ENCODE data around the gene BBS7. TPM values are rescaled to one million over a fixed set of nuclear protein-coding genes. Genes with fewer than 3 reads are reported as not detected.

Gene BBS7
- total RNA-seq, 1 experiment from 2014 or later = 26.2 TPM

DNA sequence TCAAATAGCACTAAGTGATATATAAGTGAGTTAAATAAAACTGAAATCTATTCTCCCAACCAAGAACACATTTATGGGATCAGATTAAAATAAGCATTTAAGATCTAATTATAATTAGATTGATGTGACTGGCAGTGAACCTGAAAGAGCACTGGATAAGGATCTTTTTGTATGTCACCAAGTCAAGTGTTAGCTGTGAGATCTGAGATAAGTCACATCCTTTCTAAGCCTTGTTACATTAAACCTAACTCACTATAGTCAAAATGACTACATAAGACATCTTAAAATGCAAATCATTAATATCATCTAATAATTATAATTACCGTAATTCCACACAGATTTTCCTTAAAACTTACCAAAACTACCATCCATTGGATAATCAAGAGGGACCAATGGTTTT lies 48.2 kb downstream of the BBS7 start:
- no peak overlapping the region for H3K27ac ChIP-seq (ENCODE audit: insufficient read length, low read depth, low read length)
- no peaks in the 10 kb centered on the region for H3K27me3 ChIP-seq (ENCODE audit: insufficient read depth, low read length)
- H3K9me3 ChIP-seq (ENCODE audit: control insufficient read depth, low read depth, low read length) = no peaks in the 10 kb centered on the region
- H3K23me2 ChIP-seq (ENCODE audit: insufficient read length, low read depth, low read length, poor library complexity, severe bottlenecking) = peaks cover 8% of the 10 kb centered on the region
- no peak overlapping the region for H3K56ac ChIP-seq (ENCODE audit: insufficient read length, low read depth, low read length)
- H3K79me2 ChIP-seq (ENCODE audit: insufficient read depth, low read length) = peaks cover 8% of the 10 kb centered on the region; the same call in 1 of the 2 replicates
- H4K5ac ChIP-seq (ENCODE audit: insufficient read length, low read depth, low read length) = no peak overlapping the region
- H3K14ac ChIP-seq (ENCODE audit: insufficient read depth, low read length) = no peak overlapping the region
- no peak overlapping the region for H2AK5ac ChIP-seq (ENCODE audit: insufficient read length, low read length)
- H2BK12ac ChIP-seq (ENCODE audit: insufficient read length, low read depth, low read length) = no peak overlapping the region
- no peak overlapping the region for H3K18ac ChIP-seq (ENCODE audit: insufficient read length, low read depth, low read length)
- Mint-ChIP-seq H3K27ac (no peak overlapping the region), H3K36me3 (ENCODE audit: insufficient read depth in 1 of 3, low read depth in 3 of 3) (peaks cover 36 to 50% (median 50%) of the 10 kb centered on the region in 3 experiments), H3K27me3 (ENCODE audit: low read depth) (no peaks in the 10 kb centered on the region), H3K4me1 (peaks cover 8 to 14% of the 10 kb centered on the region in 2 experiments), H3K4me3 (peak overlapping the region; percentile 99 to 100), H3K9me3 (no peaks in the 10 kb centered on the region)
- H3K9ac ChIP-seq (ENCODE audit: extremely low read depth, insufficient read length, low read length) = peak overlapping the region; percentile 82
- peak overlapping the region; percentile 64 for H3K4me2 ChIP-seq (ENCODE audit: insufficient read depth, insufficient read length, low read length)
- H3K4ac ChIP-seq (ENCODE audit: low read depth, low read length) = no peak overlapping the region
- no peak overlapping the region for H3T11ph ChIP-seq (ENCODE audit: low read length)
- DNase-seq = no peak
- peaks cover 4% of the 10 kb centered on the region for H3K79me1 ChIP-seq (ENCODE audit: insufficient read depth, low read depth, low read length, poor library complexity, severe bottlenecking)
- no peaks in the 10 kb centered on the region for H4K20me1 ChIP-seq (ENCODE audit: control insufficient read depth, insufficient read depth, insufficient read length)
- no peak overlapping the region for H4K8ac ChIP-seq (replicated peaks; ENCODE audit: insufficient read length, low read depth, low read length)
- TF ChIP-seq, protein P1, sequence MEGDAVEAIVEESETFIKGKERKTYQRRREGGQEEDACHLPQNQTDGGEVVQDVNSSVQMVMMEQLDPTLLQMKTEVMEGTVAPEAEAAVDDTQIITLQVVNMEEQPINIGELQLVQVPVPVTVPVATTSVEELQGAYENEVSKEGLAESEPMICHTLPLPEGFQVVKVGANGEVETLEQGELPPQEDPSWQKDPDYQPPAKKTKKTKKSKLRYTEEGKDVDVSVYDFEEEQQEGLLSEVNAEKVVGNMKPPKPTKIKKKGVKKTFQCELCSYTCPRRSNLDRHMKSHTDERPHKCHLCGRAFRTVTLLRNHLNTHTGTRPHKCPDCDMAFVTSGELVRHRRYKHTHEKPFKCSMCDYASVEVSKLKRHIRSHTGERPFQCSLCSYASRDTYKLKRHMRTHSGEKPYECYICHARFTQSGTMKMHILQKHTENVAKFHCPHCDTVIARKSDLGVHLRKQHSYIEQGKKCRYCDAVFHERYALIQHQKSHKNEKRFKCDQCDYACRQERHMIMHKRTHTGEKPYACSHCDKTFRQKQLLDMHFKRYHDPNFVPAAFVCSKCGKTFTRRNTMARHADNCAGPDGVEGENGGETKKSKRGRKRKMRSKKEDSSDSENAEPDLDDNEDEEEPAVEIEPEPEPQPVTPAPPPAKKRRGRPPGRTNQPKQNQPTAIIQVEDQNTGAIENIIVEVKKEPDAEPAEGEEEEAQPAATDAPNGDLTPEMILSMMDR (conservative IDR thresholded peaks at IDR 0.05) = no peak
- 100% methylated on average over 1 of the region's 1 CpG for WGBS (ENCODE audit: extremely low coverage, insufficient read length, low lambda C conversion rate)
- H3K4me1 ChIP-seq (ENCODE audit: insufficient read depth, low read length) = no peaks in the 10 kb centered on the region
- H4K91ac ChIP-seq (ENCODE audit: insufficient read length, low read depth, low read length) = no peak overlapping the region
- H2BK15ac ChIP-seq (ENCODE audit: low read depth, low read length) = no peak overlapping the region
- H2BK5ac ChIP-seq (ENCODE audit: insufficient read length, low read length) = no peak overlapping the region
- H3K23ac ChIP-seq (ENCODE audit: insufficient read length, low read depth, low read length) = no peak overlapping the region
- no peak overlapping the region for H2AFZ ChIP-seq (ENCODE audit: low read length)
- H2BK20ac ChIP-seq (ENCODE audit: low read depth, low read length, poor library complexity, severe bottlenecking) = no peak overlapping the region
- no peak overlapping the region for H2BK120ac ChIP-seq (ENCODE audit: low read depth, low read length, poor library complexity, severe bottlenecking)
